HG03064 (cell line): ENCODE data around the gene SNN.

ENCODE experiments used
- ATAC-seq: cut with Tn5 transposase; IDR thresholded peaks from one replicate; pipeline ENCODE4 v1.9.1; 2021; ENCODE audit warnings: low read depth; ENCODE audit not compliant: unreplicated experiment

SNN gene

DNA sequence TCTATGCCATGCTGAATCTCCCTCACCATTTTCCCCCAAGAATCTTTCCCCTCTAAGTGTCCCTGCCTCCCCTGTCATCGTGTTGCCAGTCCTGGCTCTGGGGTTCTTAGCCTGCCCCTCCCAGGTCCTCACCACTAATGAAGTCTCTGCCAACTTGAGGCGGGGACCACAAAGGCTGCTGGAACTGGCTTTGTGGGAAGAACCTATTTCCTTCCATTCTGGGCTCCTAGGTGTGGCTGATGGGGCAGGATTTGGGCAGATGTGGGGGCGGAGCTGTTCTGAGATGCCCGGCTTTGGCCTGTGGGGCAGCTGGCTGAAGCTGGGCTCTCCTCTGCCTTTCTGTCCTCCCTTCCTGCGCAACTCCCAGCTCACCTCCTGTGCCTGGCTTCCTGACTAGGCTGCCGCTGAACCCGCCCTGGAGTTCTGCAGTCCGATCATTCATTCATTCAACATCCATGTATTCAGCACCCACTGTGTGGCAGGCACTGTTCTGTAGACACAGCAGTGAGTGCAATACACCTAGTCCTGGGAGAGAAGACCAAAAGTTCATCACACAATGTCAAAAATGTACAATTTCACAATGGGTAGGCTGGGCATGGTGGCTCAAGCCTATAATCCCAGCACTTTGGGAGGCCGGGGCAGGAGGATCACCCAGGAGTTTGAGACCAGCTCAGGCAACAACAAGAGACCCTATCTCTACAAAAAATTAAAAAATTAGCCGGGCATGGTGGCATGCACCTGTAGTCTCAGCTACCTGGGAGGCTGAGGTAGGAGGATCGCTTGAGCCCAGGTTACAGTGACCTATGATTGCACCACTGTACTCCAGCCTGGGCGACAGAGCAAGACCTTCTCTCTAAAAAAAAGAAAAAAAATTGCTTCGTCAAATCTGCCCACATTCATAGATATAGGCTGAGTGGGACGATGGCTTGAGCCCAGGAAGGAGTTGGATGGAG is 1.9 kb upstream of the SNN start:
- no peak for ATAC-seq

DNA sequence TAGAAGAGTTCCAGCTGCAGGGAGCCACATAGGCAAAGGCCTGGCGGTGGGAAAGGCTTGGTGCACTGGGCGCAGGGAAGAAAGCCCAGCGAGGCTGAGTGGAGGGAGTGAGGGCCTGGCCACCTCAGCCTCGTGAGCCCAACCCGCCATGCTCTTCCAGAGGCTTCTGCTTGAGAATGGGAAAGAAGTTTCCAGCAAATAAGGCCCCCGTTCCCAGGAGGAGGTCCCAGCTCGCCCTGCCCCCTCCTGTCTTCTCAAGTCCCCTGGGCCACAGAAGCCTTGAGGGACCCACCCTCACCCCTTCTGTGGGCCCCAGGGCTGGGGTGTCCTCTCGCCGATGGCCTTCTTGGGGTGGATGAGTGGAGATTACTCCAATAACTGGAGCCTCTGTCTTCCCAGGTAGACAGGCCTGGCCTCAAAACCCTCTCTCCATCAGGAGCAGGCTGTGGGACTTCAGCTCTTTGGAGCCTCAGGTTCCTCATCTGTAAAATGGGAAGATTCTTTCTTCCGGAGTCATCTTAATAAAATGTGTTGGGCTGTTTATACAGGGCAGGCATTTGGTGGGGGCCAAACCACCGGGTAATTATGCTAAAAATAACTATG is 933 bp upstream of the SNN start:
- no peak for ATAC-seq

DNA sequence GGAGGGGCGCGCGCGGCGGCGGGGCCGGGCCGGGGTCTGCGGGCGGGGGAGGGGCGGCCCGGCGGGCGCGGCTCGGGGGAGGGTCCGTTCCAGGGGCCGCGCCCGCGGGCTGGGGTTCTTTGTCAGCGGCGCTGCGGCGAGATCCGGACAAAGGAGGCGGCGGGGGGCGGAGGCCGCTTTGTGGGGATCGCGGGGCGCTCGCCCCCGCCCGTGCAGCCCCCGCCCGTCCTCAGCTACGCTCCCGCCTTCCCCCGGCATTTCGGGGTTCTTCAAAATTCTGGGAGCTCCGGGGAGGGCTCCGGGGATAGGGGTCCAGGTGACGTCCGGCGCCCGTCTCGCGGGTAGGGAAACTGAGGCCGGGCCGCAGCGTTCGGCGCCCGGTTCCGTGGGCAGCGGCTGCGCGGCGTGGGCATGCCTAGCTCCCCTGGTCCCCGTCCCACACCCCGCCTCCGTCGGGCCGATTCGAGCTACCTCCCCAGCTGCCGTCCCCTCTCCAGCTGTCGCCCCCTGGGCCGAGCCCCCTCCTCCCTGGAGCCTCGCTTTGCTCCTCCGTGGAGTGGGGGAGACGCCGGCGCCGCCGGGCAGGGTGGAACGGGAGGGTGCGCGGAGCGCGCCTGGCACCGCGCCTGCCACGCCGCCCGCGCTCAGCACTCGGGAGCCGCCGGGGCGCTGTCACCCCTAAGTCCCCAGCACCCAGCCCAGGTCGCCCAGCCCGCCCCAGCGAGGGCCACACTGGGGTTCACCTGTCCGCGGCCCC is 546 bp downstream of the SNN start:
- ATAC-seq, result no peak

DNA sequence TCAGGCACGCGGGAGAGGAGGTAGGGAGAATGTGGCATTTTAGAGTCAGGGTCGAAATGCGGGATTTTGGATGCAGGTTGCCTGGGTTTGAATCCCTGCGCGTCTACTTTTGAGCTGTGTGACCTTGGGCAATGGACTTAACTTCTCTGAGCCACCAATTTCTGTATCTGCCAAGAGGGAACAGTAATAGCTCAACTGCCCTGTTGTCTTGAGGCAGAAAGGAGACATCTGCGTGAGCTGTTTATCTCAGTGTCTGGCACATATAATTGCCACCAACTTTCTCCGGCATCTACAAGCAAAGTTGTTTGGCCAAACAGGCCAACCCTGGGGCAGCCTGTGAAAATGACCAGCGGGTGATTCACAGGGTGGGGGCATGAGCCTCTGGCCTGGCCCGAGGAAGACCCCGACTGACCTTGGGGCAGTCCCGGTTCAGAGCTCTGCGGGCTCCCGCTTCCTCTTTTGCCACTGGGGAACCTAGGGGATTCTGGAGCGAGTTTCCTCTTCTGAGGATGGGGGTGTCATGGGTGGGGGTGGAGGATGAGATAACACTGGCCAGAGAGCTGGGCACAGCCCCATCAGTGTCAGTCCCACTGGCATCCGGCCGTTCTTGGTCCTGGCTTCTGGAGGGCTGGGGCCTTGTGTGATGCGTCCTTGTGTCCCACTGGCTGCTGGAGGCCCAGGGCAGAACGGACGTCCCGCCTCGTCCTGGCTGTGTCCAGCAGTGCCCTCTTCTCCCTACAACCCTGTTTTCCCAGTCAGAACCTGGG is 1.3 kb downstream of the SNN start:
- ATAC-seq, result no peak

DNA sequence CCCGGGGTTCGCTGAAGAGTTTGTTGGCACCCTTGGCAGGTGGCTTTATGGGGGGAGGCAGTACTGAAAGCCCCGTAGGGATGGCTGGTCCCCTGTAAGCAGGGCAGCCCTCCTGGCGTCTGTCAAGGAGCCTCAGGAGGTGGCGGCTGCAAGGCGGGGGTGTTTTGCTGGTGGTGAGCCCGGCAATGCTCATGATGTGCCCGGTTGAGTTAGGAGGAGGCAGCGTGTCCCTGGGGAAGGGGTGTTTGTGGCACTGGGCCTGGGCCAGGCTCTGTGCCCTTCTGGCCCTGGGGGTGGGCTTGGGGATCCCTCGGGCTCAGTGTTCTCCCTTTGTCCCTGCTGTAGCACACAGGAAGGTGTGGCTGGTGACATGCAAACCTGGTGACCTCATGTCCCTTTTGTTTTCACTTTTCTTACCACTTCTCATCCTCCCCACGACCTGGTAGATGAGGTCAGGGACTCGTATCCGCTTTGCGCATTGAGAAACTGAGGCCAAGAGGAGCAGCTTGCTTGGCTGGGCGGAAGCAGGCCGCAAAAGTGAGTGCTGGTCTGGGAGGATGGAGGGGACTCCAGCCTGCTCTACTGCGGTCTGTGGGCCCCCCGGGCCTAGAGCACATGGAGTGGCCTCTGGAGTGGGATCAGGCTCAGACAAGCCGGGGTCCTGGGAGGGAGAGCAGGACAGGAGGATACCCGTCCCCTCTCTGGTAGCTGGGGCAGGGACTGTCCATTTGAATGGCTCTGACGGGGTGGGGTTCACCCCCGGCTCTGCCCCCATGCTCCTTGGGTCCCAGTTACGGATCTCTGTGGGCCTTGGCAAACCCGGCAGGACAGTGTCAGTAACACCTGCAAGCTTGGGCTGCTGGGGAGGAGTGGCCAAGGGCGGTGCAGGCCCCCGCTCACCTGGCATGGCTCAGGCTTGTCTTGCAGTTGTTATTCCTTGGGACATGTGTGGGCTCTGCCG is 2.2 kb downstream of the SNN start:
- no peak for ATAC-seq

DNA sequence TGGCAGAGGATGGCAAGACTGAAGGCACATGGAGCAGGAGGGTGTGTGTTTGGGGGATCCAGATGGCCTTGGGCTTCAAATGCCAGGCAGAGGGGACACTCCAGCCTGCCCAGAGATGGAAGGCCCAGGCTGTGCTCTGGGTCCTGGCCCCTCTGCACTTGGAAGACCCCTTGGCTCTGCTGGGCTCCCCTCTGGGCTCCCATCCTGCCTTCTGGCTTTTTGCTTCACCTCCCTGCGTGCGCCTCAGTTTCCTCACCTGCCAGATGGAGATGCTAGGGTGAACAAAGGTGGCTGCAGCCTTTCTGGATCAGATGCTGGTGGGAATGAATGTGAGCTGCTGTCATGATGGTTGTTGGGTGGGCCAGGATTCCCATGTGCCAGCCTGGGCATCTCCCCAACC is 3.0 kb downstream of the SNN start:
- ATAC-seq, result no peak

DNA sequence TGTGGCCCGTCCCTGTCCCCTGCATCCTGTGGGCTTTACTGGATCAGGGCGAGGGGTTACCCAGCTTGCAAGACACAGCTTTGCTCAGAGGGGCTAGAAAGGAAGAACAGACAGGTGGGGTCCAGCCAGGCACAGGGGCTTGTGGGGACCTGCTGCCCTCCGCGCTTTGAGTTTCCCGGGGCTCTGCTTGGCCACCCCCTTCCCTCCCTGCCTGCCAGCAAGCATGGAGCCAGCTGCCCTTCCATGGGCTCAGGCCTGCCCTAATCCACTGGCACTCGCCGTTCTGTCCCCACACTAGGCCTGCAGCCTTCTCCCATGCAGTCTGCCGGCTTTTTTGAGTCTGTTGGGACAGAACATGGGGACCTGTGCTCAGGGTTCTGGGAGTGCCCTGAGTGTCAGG is 3.4 kb downstream of the SNN start:
- ATAC-seq, result no peak

DNA sequence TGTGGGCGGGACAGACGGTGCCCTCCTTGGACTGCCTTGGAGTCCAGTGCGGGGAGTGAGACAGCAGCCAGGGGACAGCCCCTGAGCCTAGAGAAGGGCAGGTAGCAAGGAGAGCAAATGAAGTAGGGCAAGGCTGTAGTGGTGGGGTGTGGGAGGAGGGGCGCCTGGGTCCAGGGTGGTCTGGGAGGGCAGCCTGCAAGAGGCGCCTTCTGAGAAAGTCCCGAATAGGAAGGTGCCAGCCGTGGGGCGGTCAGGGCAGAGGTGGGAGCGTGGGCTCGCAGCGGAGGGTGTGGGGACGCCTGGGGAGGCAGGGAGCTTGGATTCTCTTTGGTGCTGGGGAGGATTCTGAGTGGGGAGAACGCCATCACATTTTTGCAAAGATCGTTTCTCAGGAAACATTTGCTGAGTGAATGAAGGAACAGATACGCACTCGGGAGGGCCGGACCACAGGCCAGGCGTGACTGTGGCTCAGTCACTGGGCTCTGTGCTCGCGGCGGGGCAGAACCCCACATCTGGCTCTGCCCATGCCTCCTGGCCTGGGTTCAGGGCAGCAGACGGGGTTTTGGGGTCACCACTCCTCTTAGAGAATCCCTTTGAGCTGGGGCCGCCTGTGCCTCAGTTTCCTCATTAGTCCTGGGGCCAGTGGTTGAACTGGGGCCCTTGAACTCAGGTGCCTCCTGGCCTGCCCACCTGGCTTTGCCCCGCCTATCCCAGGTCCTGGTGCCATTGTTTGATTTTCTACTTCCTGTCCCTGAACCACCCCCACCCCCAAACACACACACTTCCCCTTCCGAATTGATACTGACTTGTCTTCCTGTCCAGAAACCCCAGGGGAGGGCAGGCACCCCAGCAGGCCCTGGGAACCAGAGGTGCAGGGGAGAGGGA is 4.2 kb downstream of the SNN start:
- ATAC-seq, result no peak

DNA sequence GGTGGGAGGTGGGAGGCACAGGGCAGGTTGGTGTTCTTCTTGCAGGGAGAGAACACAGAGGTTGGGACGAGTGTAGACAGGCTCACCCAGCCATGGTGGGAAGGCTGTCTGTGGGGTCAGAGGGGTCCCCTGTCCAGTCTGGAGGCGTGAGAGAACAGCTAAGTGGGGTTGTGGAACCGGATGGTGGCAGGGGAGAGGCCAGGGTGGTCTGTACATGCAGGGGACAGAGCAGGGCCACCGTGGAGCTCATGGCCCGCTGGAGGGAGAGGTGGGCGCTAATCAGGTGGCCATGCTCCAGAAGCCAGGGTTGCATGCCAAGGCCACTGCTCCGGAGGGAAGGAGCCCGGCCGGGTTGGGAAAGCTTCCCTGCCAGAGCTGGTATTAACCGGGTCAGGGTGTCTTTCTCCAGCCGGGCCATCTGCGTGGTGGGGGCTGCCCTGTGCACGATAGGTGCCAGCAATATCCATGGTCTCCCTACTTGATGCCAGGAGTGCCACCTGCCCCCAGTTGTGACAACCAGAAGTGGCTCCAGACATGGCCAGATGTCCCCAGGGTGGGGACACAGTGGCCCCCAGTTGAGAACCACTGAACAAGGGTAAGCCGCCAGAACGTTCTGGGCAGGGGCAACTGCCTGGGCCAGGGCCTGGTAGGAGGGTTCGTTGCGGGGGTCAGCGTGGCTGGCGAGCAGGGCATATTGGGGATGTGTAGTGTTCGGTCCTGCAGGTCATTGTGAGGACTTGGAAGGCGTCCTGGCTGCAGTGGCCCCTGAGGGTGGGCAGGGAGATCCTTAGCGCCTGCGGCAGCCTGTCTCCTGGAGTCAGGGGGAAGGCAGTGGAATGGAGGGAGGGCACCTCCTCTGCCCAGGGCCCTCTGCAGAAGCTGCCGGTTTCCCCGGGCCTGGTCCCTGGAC is 5.1 kb downstream of the SNN start:
- ATAC-seq, result no peak

DNA sequence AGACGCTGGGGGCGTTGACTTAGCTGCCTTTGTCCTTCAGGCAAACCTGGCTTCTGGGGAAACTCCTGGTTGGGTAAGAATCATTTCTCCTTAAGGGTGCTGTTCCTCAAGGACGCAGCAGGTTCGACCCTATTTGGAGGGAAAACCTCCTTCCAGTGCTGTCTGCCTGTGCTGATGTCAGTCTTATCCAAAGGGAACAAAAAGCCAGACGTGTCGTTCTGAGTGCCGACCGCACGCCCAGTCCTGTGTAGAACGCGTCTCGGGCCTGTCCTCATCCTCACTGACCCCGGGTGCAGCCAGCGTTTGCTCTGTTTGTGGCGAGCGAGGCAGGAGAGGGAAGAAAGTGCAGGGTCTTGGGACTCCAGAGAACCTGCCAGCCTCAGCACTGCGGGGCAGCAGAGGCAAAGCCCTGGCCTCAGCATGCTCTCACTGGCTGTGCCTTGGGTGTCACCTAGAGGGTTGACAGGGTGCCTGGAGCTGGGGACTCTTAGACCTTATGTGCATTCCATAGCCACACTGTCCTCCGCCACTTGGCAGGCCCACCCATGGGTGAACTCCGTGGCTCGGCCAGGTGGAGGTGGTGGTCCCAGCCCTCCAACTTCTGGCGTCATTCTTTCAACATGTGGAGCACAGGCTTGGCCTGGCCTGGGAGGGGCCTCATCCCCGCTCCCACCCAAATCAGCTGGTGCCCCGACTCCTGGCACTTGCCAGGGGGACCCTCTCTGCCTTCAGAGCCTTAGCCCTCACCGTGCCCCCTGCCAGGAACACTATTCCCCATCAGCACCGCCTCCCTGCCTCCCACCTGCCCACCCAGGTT is 6.0 kb downstream of the SNN start:
- no peak for ATAC-seq

DNA sequence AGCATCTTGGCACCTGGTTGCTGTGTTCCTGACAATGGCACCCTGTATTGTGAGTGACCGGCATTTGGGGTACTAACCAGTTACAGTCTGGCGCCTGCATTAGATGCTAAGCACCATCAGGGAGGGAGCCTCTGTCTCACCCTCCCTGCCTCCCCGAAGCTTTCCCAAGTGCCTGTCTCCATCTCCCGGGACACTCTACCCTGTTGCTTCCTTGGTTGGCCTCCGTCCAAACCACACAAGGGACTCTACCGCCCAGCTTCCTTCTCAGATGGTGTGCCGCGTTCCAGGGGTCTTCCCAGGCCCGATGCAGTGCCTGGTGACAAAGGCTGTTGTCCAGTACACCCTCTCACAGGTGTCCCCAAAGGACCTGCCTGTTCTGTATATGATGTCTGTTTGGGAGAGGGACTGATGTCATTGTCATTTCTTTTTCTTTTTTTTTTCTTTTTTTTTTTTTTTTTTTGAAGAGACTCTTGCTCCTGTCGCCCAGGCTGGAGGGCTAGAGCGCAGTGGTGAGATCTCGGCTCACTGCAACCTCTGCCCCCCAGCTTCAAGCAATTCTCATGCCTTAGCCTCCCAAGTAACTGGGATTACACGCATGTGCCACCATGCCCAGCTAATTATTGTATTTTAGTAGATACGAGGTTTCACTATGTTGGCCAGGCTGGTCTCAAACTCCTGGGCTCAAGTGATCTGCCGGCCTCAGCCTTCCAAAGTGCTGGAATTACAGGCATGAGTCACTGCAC is 6.7 kb downstream of the SNN start:
- ATAC-seq, result no peak

DNA sequence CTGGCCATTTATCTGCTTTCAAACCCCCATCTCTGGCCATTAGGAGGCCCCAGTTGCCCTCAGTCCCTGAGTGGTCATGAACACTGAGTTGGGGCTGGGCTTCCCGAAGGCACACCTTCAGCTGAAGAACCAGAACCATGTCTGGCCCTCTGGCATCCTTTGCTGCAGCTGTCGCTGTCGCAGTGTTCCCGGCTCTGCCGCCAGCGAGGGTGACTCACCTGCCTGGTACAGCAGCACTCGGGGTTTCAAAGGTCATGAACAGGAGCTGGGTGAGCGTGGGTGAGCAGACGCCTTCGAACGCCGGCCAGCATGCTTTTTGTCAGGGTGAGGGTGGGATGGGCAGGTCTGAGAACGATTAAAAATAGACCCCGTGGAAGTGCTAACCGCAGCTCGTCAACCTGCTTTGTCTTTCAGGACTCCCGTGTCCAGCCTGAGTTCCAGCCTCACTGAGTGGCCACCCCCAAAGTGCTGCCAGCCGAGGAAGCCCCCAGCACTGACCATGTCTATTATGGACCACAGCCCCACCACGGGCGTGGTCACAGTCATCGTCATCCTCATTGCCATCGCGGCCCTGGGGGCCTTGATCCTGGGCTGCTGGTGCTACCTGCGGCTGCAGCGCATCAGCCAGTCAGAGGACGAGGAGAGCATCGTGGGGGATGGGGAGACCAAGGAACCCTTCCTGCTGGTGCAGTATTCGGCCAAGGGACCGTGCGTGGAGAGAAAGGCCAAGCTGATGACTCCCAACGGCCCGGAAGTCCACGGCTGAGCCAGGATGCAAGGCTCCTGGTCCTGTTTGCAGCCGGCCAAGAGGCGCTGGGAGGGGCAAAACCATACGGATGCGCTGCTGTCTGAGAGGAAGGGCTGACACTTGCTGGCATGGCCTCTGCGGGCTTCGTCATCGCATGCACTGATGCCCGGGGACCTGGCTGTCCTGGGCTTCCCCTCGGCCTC is 7.6 kb downstream of the SNN start:
- ATAC-seq, result no peak

DNA sequence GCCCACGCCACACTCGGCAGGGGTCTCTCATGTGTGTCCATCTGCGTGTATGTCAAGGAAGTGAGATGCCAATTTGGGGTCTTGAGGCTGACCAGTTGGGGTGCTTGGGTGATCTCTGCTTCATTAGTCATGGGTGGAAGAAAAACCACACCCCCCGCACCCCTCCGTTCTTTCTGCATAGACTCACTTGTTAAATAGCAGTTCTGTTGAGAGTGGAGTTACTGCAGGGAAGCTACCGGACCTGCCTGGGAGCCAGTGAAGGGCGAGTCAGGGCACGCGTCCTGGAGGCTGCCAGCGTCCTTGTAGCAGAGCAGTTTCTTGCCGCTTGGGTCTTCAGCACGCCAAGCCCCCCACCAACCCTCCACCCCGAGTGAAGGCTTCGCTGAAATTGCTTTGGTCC is 8.5 kb downstream of the SNN start:
- ATAC-seq, result no peak

DNA sequence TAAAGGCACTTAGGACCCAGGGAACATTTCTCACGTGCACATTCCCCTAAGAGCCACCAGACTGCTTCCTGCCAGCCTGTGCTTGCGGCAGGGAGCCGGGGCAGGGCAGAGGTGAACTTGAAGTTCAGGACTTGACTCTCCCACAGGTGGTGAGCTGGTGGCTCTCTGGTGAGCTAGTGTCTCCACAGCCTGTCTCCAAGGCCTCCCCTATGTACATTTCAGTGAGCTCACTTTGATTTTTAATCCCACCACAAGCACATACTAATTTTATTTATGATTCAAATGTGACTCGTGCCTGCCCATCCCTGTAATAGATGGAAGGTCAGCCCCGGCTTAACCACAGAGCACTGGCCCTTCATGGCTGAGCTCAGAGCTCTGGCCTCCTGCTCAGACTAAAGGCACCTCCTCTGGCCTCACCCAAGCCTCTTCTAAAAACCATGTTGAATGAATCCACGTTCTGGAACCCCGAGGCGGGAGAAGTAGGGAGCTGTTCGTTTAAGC is 9.2 kb downstream of the SNN start:
- ATAC-seq, result no peak
